Measurements from ENCODE around the gene SH3PXD2A. TPM values are rescaled to one million over a fixed set of nuclear protein-coding genes. Genes with fewer than 3 reads are reported as not detected.

SH3PXD2A gene
- total and polyA plus RNA-seq, 7 experiments from 2014 or later, result 0.54 to 20.5 (median 9.9) TPM

DNA sequence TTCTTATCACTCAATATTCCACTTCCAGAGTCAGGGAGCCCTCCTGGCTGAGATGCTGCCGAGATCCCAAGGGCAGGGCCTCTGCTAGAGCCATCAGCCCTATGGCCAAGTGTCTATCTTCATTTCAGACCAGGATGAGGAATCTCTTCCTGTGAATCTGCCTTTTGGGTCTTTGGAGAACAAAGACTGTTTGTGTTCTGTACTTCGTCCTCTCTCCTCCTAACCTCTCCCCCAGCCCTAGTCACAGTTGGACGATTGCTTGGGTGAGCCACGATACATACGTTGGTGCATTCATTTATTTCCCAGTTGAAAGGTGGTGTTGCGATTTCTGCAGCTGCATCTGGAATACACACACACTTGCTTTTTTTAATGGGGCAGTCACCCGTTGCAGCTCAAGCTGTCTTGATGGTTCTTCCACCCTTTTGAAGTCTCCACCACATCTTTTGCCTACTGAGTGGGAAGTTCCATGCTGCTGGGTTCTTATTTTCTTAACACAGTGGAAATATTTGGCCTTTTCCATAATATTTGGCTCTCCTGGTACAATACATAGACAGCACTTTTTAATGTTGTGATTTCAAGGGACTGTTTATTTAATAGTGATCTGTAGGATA, 26.7 kb downstream of the SH3PXD2A start:
- no peaks in the 10 kb centered on the region for H3K36me3 ChIP-seq (ENCODE audit: control insufficient read depth in 2 of 3, insufficient read depth in 3 of 3, low read length in 3 of 3)
- Mint-ChIP-seq H3K36me3 (no peaks in the 10 kb centered on the region), H3K27me3 (peaks cover 0 to 32% (median 3%) of the 10 kb centered on the region in 5 donors), H3K27ac (peak overlapping the region in 1 of 9 donors; percentile 3), H3K4me3 (no peak overlapping the region), H3K4me1 (peaks cover 0 to 2% (median 0%) of the 10 kb centered on the region in 7 donors), H3K9me3 (peaks cover 0 to 8% (median 2%) of the 10 kb centered on the region in 11 donors)
- DNase-seq (no peak), ATAC-seq (no peak)
- H3K4me1 ChIP-seq (ENCODE audit: control insufficient read depth in 2 of 2, insufficient read depth in 2 of 2, low read length in 2 of 2), result no peaks in the 10 kb centered on the region
- no peaks in the 10 kb centered on the region for H3K9me3 ChIP-seq (ENCODE audit: control insufficient read depth in 2 of 3, low read length in 3 of 3)
- intact Hi-C loops (cut with micrococcal nuclease), result no loop called here
- no peak overlapping the region for H3K27ac ChIP-seq (ENCODE audit: low read depth, low read length)
- CTCF ChIA-PET, result no interaction called here
- H3K27me3 ChIP-seq (ENCODE audit: control insufficient read depth in 2 of 2, insufficient read depth in 2 of 2, low read length in 2 of 2), result no peaks in the 10 kb centered on the region
- H3K4me3 ChIP-seq (ENCODE audit: low read length), result no peak overlapping the region
- POLR2A ChIA-PET, result no interaction called here

GRCh38 chr10:103828107-103828506, 27.3 kb downstream of the SH3PXD2A start:
- no peaks in the 10 kb centered on the region for H3K36me3 Mint-ChIP-seq
- DNase-seq (no peak), ATAC-seq (no peak)
- Histone ChIP-seq H3K36me3 (ENCODE audit: control insufficient read depth in 2 of 3, insufficient read depth in 3 of 3, low read length in 3 of 3) (no peaks in the 10 kb centered on the region), H3K9me3 (ENCODE audit: control insufficient read depth in 2 of 3, low read length in 3 of 3) (no peaks in the 10 kb centered on the region), H3K4me1 (ENCODE audit: control insufficient read depth in 2 of 2, insufficient read depth in 2 of 2, low read length in 2 of 2) (no peaks in the 10 kb centered on the region), H3K4me3 (ENCODE audit: low read length) (no peak overlapping the region), H3K27ac (ENCODE audit: low read depth, low read length) (no peak overlapping the region), H3K27me3 (ENCODE audit: control insufficient read depth in 2 of 2, insufficient read depth in 2 of 2, low read length in 2 of 2) (no peaks in the 10 kb centered on the region)
- H3K27me3 Mint-ChIP-seq, result peaks cover 0 to 37% (median 3%) of the 10 kb centered on the region in 5 donors
- peaks cover 0 to 2% (median 0%) of the 10 kb centered on the region in 7 donors for H3K4me1 Mint-ChIP-seq
- CTCF ChIA-PET, result no interaction called here
- peaks cover 0 to 8% (median 1%) of the 10 kb centered on the region in 11 donors for H3K9me3 Mint-ChIP-seq
- POLR2A ChIA-PET, result no interaction called here
- no peak overlapping the region for H3K4me3 Mint-ChIP-seq
- intact Hi-C loops (cut with micrococcal nuclease), result no loop called here
- no peak overlapping the region for H3K27ac Mint-ChIP-seq

DNA sequence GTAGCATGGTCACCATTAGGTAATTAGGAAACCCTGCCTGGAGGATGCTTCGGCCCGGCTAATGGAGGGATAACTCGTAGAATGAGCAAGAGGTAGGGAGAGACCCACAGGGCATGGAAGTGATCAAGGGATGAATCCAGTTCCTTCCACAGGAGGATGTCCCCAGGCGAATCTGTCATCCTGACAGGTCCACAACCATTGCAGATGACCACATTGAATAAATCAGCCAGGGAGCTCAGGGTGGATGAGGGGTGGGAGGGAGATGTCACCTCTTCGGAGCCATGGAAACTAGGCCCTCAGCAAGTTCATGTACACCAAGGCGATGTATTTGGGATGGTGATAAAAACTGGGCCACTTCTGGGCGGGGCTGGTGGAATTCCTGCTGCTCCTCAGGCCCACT, 28.5 kb downstream of the SH3PXD2A start:
- H3K27me3 Mint-ChIP-seq, result peaks cover 0 to 45% (median 5%) of the 10 kb centered on the region in 5 donors
- DNase-seq (no peak), ATAC-seq (no peak)
- Histone ChIP-seq H3K9me3 (ENCODE audit: control insufficient read depth in 2 of 3, low read length in 3 of 3) (no peaks in the 10 kb centered on the region), H3K27ac (ENCODE audit: low read depth, low read length) (no peak overlapping the region), H3K27me3 (ENCODE audit: control insufficient read depth in 2 of 2, insufficient read depth in 2 of 2, low read length in 2 of 2) (no peaks in the 10 kb centered on the region), H3K4me1 (ENCODE audit: control insufficient read depth in 2 of 2, insufficient read depth in 2 of 2, low read length in 2 of 2) (no peaks in the 10 kb centered on the region), H3K36me3 (ENCODE audit: control insufficient read depth in 2 of 3, insufficient read depth in 3 of 3, low read length in 3 of 3) (no peaks in the 10 kb centered on the region), H3K4me3 (ENCODE audit: low read length) (no peak overlapping the region)
- H3K36me3 Mint-ChIP-seq, result no peaks in the 10 kb centered on the region
- POLR2A ChIA-PET, result no interaction called here
- no peak overlapping the region for H3K4me3 Mint-ChIP-seq
- H3K9me3 Mint-ChIP-seq, result peaks cover 0 to 3% (median 0%) of the 10 kb centered on the region in 11 donors
- CTCF ChIA-PET, result no interaction called here
- peaks cover 0 to 2% (median 0%) of the 10 kb centered on the region in 7 donors for H3K4me1 Mint-ChIP-seq
- no peak overlapping the region for H3K27ac Mint-ChIP-seq
- intact Hi-C loops (cut with micrococcal nuclease), result no loop called here

- ATAC-seq (no peak), DNase-seq (no peak)
- H3K4me3 ChIP-seq (ENCODE audit: low read length), result no peak overlapping the region
- Mint-ChIP-seq H3K9me3 (peaks cover 0 to 1% (median 0%) of the 10 kb centered on the region in 11 donors), H3K4me3 (no peak overlapping the region), H3K27me3 (peaks cover 5 to 50% (median 11%) of the 10 kb centered on the region in 5 donors), H3K27ac (no peak overlapping the region), H3K36me3 (no peaks in the 10 kb centered on the region), H3K4me1 (peaks cover 0 to 5% (median 0%) of the 10 kb centered on the region in 7 donors)
- no peaks in the 10 kb centered on the region for H3K36me3 ChIP-seq (ENCODE audit: control insufficient read depth in 2 of 3, insufficient read depth in 3 of 3, low read length in 3 of 3)
- intact Hi-C loops (cut with micrococcal nuclease), result no loop called here
- ChIA-PET CTCF (no interaction called here), POLR2A (no interaction called here)
- no peaks in the 10 kb centered on the region for H3K9me3 ChIP-seq (ENCODE audit: control insufficient read depth in 2 of 3, low read length in 3 of 3)
- H3K27me3 ChIP-seq (ENCODE audit: control insufficient read depth in 2 of 2, insufficient read depth in 2 of 2, low read length in 2 of 2), result no peaks in the 10 kb centered on the region
- H3K4me1 ChIP-seq (ENCODE audit: control insufficient read depth in 2 of 2, insufficient read depth in 2 of 2, low read length in 2 of 2), result no peaks in the 10 kb centered on the region
- H3K27ac ChIP-seq (ENCODE audit: low read depth, low read length), result no peak overlapping the region
Observed at GRCh38 chr10:103824281-103824680, 31.1 kb downstream of the SH3PXD2A start.

DNA sequence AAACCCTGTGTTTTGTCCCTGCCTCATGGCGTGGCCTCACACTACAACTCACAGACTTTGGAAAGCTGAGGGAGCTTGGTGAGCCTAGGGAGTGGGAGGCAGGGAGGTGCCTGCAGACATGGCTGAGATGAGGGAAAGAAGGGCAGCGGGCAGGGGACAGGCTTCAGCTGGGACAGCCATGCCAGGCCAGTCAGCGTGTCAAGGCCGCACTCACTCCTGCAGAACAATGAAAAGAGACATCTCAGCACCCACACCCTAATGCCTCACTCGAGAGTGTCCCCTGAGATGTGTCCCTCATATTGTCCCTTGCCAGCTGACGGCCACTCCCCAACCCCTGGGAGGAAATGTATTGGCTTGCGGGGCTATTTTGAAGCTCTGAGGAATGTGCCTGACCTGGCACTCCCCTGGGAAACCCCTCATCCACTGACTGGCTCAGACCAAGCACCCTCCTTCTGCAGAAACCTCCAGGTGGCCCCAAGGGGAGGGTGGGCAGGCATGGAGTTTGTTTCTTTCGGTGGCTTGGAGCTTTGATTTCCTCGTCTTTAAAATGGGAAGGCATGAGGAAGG, 31.6 kb downstream of the SH3PXD2A start:
- H3K9me3 Mint-ChIP-seq, result peaks cover 0 to 1% (median 0%) of the 10 kb centered on the region in 11 donors
- ChIA-PET CTCF (no interaction called here), POLR2A (no interaction called here)
- no peaks in the 10 kb centered on the region for H3K36me3 Mint-ChIP-seq
- H3K27ac ChIP-seq (ENCODE audit: low read depth, low read length), result no peak overlapping the region
- H3K4me1 Mint-ChIP-seq, result peaks cover 0 to 5% (median 0%) of the 10 kb centered on the region in 7 donors
- DNase-seq (no peak), ATAC-seq (no peak)
- H3K27me3 ChIP-seq (ENCODE audit: control insufficient read depth in 2 of 2, insufficient read depth in 2 of 2, low read length in 2 of 2), result no peaks in the 10 kb centered on the region
- H3K4me1 ChIP-seq (ENCODE audit: control insufficient read depth in 2 of 2, insufficient read depth in 2 of 2, low read length in 2 of 2), result no peaks in the 10 kb centered on the region
- no peaks in the 10 kb centered on the region for H3K9me3 ChIP-seq (ENCODE audit: control insufficient read depth in 2 of 3, low read length in 3 of 3)
- H3K4me3 Mint-ChIP-seq, result no peak overlapping the region
- intact Hi-C loops (cut with micrococcal nuclease), result no loop called here
- H3K4me3 ChIP-seq (ENCODE audit: low read length), result no peak overlapping the region
- no peak overlapping the region for H3K27ac Mint-ChIP-seq
- H3K36me3 ChIP-seq (ENCODE audit: control insufficient read depth in 2 of 3, insufficient read depth in 3 of 3, low read length in 3 of 3), result no peaks in the 10 kb centered on the region
- H3K27me3 Mint-ChIP-seq, result peaks cover 10 to 51% (median 14%) of the 10 kb centered on the region in 5 donors

DNA sequence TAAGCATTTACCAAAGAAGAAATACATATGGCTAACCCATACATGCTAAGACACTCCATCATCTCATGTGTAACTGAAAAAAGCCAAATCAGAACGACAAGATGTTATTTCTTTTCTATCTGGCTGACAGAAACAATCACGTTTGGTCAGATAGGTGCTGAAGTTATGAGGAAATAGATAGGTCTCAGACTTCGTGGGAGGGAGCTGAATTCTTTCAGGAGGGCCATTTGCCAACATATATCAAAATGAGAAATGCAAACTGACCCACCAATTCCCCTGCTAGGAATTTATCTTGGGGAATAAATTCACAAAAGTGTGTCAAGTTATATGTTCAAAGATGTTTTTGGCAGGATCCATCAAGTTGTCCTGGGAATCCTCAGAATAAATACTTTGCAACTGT, 32.6 kb downstream of the SH3PXD2A start:
- peaks cover 0 to 1% (median 0%) of the 10 kb centered on the region in 11 donors for H3K9me3 Mint-ChIP-seq
- ATAC-seq (no peak), DNase-seq (no peak)
- ChIA-PET CTCF (no interaction called here), POLR2A (no interaction called here)
- Histone ChIP-seq H3K27ac (ENCODE audit: low read depth, low read length) (no peak overlapping the region), H3K4me1 (ENCODE audit: control insufficient read depth in 2 of 2, insufficient read depth in 2 of 2, low read length in 2 of 2) (no peaks in the 10 kb centered on the region), H3K36me3 (ENCODE audit: control insufficient read depth in 2 of 3, insufficient read depth in 3 of 3, low read length in 3 of 3) (no peaks in the 10 kb centered on the region), H3K9me3 (ENCODE audit: control insufficient read depth in 2 of 3, low read length in 3 of 3) (no peaks in the 10 kb centered on the region), H3K27me3 (ENCODE audit: control insufficient read depth in 2 of 2, insufficient read depth in 2 of 2, low read length in 2 of 2) (no peaks in the 10 kb centered on the region), H3K4me3 (ENCODE audit: low read length) (no peak overlapping the region)
- no peak overlapping the region for H3K27ac Mint-ChIP-seq
- intact Hi-C loops (cut with micrococcal nuclease), result no loop called here
- peaks cover 0 to 5% (median 0%) of the 10 kb centered on the region in 7 donors for H3K4me1 Mint-ChIP-seq
- H3K36me3 Mint-ChIP-seq, result no peaks in the 10 kb centered on the region
- no peak overlapping the region for H3K4me3 Mint-ChIP-seq
- peaks cover 12 to 55% (median 16%) of the 10 kb centered on the region in 5 donors for H3K27me3 Mint-ChIP-seq
